NK-92 (cell line): ENCODE measurements around the gene VPS4B.

Source experiments
- DNase-seq: peaks from one replicate; lab custom pipeline; 2025; ENCODE audit not compliant: unreplicated experiment; lab: John Stamatoyannopoulos, UW

Gene VPS4B

GRCh38 chr18:63431180-63431579 lies 8.9 kb upstream of the VPS4B start:
- no peak for DNase-seq

GRCh38 chr18:63430526-63430925 lies 8.2 kb upstream of the VPS4B start:
- no peak for DNase-seq

- DNase-seq: no peak
These were observed 5.3 kb upstream of the VPS4B start for GRCh38 chr18:63427558-63427957.

- no peak for DNase-seq
These were observed 608 bp upstream of the VPS4B start for GRCh38 chr18:63422864-63423304.

- no peak for DNase-seq
These were observed 762 bp downstream of the VPS4B start for GRCh38 chr18:63421514-63421913.

GRCh38 chr18:63412953-63413352 lies 9.3 kb downstream of the VPS4B start:
- DNase-seq: no peak

GRCh38 chr18:63410792-63411191 lies 11.5 kb downstream of the VPS4B start:
- no peak for DNase-seq

GRCh38 chr18:63409301-63409700 lies 13.0 kb downstream of the VPS4B start:
- DNase-seq: no peak

- no peak for DNase-seq
These were observed 14.5 kb downstream of the VPS4B start for GRCh38 chr18:63407734-63408133.

- DNase-seq: no peak
These were observed 16.3 kb downstream of the VPS4B start for GRCh38 chr18:63405986-63406385.

GRCh38 chr18:63402246-63403162 lies 19.8 kb downstream of the VPS4B start:
- DNase-seq: no peak

- no peak for DNase-seq
These were observed 23.0 kb downstream of the VPS4B start for GRCh38 chr18:63399300-63399699.

- no peak for DNase-seq
These were observed 24.9 kb downstream of the VPS4B start for GRCh38 chr18:63397349-63397748.

GRCh38 chr18:63395503-63395902 lies 26.8 kb downstream of the VPS4B start:
- DNase-seq: no peak

- DNase-seq: no peak
These were observed 27.3 kb downstream of the VPS4B start for GRCh38 chr18:63394954-63395353.

- no peak for DNase-seq
These were observed 34.4 kb downstream of the VPS4B start for GRCh38 chr18:63387861-63388260.

- DNase-seq: no peak
These were observed 39.4 kb downstream of the VPS4B start for GRCh38 chr18:63382843-63383242.

- DNase-seq: no peak
These were observed 42.7 kb downstream of the VPS4B start for GRCh38 chr18:63379639-63379962.

GRCh38 chr18:63378919-63379638 lies 43.2 kb downstream of the VPS4B start:
- DNase-seq: no peak

- DNase-seq: no peak
These were observed 44.8 kb downstream of the VPS4B start for GRCh38 chr18:63377275-63377980.

- DNase-seq: no peak
These were observed 45.7 kb downstream of the VPS4B start for GRCh38 chr18:63376538-63376937.

- no peak for DNase-seq
These were observed 47.7 kb downstream of the VPS4B start for GRCh38 chr18:63374540-63374939.
